Skeletal muscle satellite cell (primary cell): ENCODE data around the gene LPP.

Experiments
- H3K27me3 ChIP-seq: 2 replicates; pipeline ENCODE4 v1.7.0; 2013; ENCODE audit warnings: low read length; ENCODE audit not compliant: control insufficient read depth, insufficient read depth
- H3K36me3 ChIP-seq: 2 replicates; pipeline ENCODE4 v1.7.0; 2013; ENCODE audit warnings: mild to moderate bottlenecking, control low read depth, low read length; ENCODE audit not compliant: insufficient read depth
- H3K4me1 ChIP-seq: 2 replicates; pipeline ENCODE4 v1.7.0; 2013; ENCODE audit warnings: low read length; ENCODE audit not compliant: control insufficient read depth, insufficient read depth
- H3K4me2 ChIP-seq: 2 replicates; pipeline ENCODE4 v1.7.0; 2013; ENCODE audit warnings: mild to moderate bottlenecking, low read length
- H3K4me3 ChIP-seq: 2 replicates; pipeline ENCODE4 v1.7.0; 2013; ENCODE audit warnings: low read length
- H3K9ac ChIP-seq: 2 replicates; pipeline ENCODE4 v1.7.0; 2013; ENCODE audit warnings: mild to moderate bottlenecking, low read depth, low read length, moderate library complexity
- H3K9me3 ChIP-seq: replicated peaks from 2 replicates; pipeline ENCODE4 v1.7.0; 2013; ENCODE audit warnings: mild to moderate bottlenecking, control low read depth, low read length

Gene LPP

DNA sequence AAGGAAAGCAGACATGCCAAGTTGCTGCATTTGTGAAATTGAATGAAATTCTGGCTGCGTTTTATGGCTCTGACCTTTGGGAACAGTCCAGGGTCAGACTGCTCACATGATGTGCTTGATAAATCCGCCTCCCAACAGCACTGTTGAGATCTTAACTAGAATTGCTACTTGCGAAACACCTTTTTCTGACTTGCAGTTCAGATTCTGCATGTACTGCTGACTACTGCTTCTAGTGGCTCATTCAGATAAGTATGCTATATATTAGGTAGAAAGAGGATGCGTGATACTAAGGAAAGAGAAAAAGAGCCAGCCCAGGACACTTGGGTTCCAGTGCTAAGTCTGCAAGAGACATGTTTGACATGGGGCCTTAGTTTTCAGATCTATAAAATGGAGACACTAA lies 129.4 kb downstream of the LPP start:
- Histone ChIP-seq H3K9me3 (no peaks in the 10 kb centered on the region), H3K4me1 (peaks cover 35% of the 10 kb centered on the region), H3K9ac (no peak overlapping the region), H3K36me3 (no peaks in the 10 kb centered on the region), H3K27me3 (no peaks in the 10 kb centered on the region), H3K4me2 (no peak overlapping the region), H3K4me3 (no peak overlapping the region)

- H3K36me3 ChIP-seq, result no peaks in the 10 kb centered on the region
- no peaks in the 10 kb centered on the region for H3K27me3 ChIP-seq
- H3K4me3 ChIP-seq, result no peak overlapping the region
- H3K9ac ChIP-seq, result no peak overlapping the region
- H3K9me3 ChIP-seq, result no peaks in the 10 kb centered on the region
- peaks cover 35% of the 10 kb centered on the region for H3K4me1 ChIP-seq
- no peak overlapping the region for H3K4me2 ChIP-seq
These were observed 130.7 kb downstream of the LPP start for GRCh38 chr3:188284455-188285212.

DNA sequence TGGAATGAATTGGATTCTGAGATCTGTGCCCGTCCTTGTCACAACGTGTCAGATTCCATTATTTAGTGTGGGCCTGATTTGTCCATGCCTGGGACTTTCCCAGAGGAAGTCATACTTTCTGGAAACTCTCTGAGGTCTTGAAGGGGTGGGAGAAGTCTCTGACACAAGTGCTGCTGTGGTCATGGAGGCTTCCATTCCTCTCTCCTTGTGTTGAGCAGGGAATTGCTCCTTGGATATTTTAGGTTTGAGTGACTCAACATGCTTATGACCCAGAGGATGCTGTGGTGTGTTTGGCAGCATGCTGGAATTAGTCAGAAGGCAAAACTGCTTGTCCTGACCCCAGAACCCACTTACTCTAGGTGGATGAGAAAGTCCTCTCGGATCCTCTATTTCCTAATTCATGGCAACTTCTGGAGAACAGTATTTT lies 132.1 kb downstream of the LPP start:
- no peaks in the 10 kb centered on the region for H3K9me3 ChIP-seq
- H3K27me3 ChIP-seq, result no peaks in the 10 kb centered on the region
- H3K9ac ChIP-seq, result peak overlapping the region; percentile 73
- peaks cover 40% of the 10 kb centered on the region for H3K4me1 ChIP-seq
- H3K4me2 ChIP-seq, result peak overlapping the region; percentile 54
- peaks cover 4% of the 10 kb centered on the region for H3K36me3 ChIP-seq
- H3K4me3 ChIP-seq, result peak overlapping the region; percentile 4

DNA sequence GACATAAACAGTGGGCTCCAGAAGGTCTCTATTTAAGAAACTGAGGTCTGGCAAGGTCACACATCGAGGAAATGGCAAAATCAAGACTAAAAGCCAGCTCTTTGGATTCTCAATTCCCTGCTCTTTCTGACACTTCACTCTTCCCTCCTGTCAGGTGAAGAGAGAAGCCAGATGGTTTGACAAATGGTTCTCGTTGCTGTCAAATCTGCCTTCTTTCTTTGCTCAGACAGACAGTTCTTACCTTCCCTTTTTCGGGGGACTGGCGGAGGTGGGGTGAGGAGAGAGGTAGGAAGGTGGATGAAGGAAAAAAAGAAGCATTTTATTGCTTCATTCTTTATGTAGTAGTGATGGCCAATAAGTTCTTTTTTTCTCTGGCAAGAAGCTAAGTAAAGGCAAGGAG lies 133.4 kb downstream of the LPP start:
- Histone ChIP-seq H3K36me3 (peaks cover 4% of the 10 kb centered on the region), H3K4me1 (peaks cover 40% of the 10 kb centered on the region), H3K9ac (peak overlapping the region; percentile 73), H3K27me3 (no peaks in the 10 kb centered on the region), H3K9me3 (no peaks in the 10 kb centered on the region), H3K4me2 (no peak overlapping the region), H3K4me3 (no peak overlapping the region)

DNA sequence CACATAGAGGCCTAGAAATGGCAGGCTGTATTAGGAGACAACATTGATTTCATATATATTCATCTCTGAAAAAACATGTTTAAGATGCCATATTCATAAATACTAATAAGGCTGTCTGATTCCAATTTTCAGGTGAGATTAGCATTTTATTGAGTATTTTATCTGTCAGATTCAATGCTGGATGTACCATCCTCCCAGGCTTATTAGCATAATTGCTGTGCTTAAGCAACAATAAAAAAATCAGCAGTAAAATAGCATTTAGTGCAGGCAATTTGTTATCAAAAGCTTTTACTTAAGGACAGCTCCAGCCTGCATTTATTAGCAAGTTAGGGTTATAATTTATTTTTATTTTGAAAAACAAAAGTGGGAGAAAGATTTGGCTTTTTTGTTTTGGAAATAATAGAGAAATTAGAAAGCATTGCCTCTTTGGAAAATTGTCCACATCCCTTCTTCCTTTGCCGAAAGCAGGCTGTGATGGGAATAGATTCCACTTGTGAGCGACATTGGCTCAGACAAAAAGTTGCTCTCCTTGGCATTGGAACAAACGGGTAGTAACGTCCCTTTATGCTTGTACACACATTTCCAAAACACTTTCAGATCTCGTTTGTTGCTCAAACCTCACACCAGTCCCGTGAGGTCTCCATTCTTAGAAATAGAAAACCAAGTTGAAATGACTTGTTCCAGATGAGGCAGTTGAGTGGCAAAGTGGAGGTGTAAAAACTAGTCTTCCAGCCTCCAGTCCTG lies 134.0 kb downstream of the LPP start:
- Histone ChIP-seq H3K9me3 (no peaks in the 10 kb centered on the region), H3K4me3 (no peak overlapping the region), H3K4me2 (no peak overlapping the region), H3K4me1 (peaks cover 36% of the 10 kb centered on the region), H3K36me3 (peaks cover 4% of the 10 kb centered on the region), H3K9ac (no peak overlapping the region), H3K27me3 (no peaks in the 10 kb centered on the region)

- peaks cover 47% of the 10 kb centered on the region for H3K4me1 ChIP-seq
- H3K9ac ChIP-seq, result no peak overlapping the region
- no peak overlapping the region for H3K4me2 ChIP-seq
- H3K4me3 ChIP-seq, result no peak overlapping the region
- no peaks in the 10 kb centered on the region for H3K9me3 ChIP-seq
- no peaks in the 10 kb centered on the region for H3K27me3 ChIP-seq
- peaks cover 4% of the 10 kb centered on the region for H3K36me3 ChIP-seq
These were observed 138.3 kb downstream of the LPP start for GRCh38 chr3:188292251-188292650.

- Histone ChIP-seq H3K36me3 (peaks cover 4% of the 10 kb centered on the region), H3K4me3 (no peak overlapping the region), H3K27me3 (no peaks in the 10 kb centered on the region), H3K9me3 (no peaks in the 10 kb centered on the region), H3K9ac (no peak overlapping the region), H3K4me1 (peaks cover 50% of the 10 kb centered on the region), H3K4me2 (no peak overlapping the region)
These were observed 138.9 kb downstream of the LPP start for GRCh38 chr3:188292827-188293226.

DNA sequence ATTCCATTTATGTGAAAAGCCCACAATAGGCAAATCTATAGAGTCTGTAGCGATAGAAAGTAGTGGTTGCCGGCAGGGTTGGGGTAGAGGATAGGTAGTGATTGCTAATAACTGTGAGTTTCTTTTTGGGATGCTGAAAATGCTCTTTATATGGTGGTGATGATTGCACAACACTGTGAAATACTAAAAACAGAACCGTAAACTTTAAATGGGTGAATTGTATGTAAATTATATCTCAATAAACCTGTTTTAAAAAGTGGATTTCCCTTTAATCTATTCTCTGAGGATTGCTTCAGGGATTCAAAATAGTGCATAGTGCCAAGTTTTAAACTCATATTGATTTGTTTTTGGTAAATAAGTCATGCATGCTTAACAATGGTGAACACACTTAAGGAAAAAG lies 140.2 kb downstream of the LPP start:
- Histone ChIP-seq H3K36me3 (peaks cover 4% of the 10 kb centered on the region), H3K27me3 (no peaks in the 10 kb centered on the region), H3K4me1 (peaks cover 62% of the 10 kb centered on the region), H3K4me2 (no peak overlapping the region), H3K9me3 (no peaks in the 10 kb centered on the region), H3K9ac (peak overlapping the region; percentile 66), H3K4me3 (no peak overlapping the region)

- peak overlapping the region; percentile 66 for H3K9ac ChIP-seq
These were observed 141.0 kb downstream of the LPP start for GRCh38 chr3:188294823-188295487.

DNA sequence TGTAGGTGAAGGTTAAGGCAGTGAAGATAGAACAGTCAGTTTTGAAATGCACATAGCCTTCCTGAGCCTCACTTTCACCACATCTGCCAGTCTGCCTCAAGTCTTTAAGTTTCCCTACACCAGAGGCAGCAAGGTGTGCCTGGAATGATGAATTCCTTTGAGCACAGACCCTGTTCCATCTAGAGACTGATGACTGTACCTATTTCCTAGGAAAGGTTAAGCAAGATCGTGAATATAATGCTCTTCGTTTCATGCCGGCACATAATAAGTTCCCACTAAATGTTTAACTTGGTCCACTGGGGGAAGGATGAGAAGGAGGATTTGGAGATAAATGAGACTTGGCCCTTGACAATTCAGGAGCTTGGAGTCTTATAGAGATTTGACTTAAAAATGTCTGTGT lies 141.9 kb downstream of the LPP start:
- Histone ChIP-seq H3K4me2 (peak overlapping the region; percentile 16), H3K9me3 (no peaks in the 10 kb centered on the region), H3K4me1 (peaks cover 59% of the 10 kb centered on the region), H3K9ac (peak overlapping the region; percentile 12), H3K36me3 (peaks cover 1% of the 10 kb centered on the region), H3K27me3 (no peaks in the 10 kb centered on the region), H3K4me3 (peak overlapping the region; percentile 20)

More at GRCh38 chr3:188294823-188295487, 141.0 kb downstream of the LPP start:
- H3K36me3 ChIP-seq, result peaks cover 4% of the 10 kb centered on the region
- H3K27me3 ChIP-seq, result no peaks in the 10 kb centered on the region
- H3K4me1 ChIP-seq, result peaks cover 63% of the 10 kb centered on the region
- no peaks in the 10 kb centered on the region for H3K9me3 ChIP-seq
- peak overlapping the region; percentile 15 for H3K4me3 ChIP-seq
- H3K4me2 ChIP-seq, result peak overlapping the region; percentile 75

DNA sequence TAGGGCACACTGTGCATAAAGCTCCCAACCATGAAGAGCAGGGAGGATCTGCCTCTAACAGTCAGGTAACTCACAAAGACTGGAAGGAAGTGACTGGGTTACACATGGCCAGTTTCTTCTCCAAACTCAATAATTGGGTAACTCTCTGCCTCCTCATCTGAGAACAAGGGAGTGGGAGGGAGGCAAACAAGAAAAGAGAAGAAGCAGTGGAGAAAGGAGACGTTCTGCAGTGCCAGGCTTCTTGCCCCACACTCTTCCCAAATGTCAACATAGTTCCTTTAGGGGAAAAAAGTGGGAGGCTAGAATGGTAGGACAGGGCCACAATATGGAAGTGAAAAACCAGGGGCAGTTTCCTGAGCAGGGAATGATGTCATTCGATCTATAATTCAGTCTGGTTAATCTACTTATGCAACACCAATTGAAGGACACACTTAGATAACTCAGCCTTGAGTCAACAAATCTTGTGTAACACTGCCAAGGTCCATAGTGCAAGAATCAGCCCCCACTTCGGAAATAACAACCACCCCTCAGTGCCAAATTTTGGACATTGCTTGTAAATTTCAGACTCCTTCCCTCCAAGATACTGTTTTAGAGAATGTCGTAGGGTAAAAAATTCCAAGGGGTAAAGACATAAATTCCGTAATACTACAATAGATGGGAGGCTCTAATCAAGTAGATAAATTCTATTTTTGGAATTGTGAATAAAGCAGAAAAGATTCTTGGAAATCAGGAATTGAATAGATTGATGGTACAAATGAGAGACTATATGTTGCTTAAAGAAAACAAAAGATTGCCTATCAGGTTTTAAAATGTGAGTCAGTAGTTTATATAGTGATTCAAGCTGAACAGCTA lies 143.0 kb downstream of the LPP start:
- Histone ChIP-seq H3K4me2 (peak overlapping the region; percentile 46), H3K27me3 (no peaks in the 10 kb centered on the region), H3K4me3 (no peak overlapping the region), H3K9me3 (no peaks in the 10 kb centered on the region), H3K36me3 (no peaks in the 10 kb centered on the region), H3K9ac (peak overlapping the region; percentile 12), H3K4me1 (peaks cover 58% of the 10 kb centered on the region)
